HG03280 (cell line): Measurements from ENCODE around the gene GMPR2.

Experiments used
- ATAC-seq: cut with Tn5 transposase; IDR thresholded peaks from one replicate; pipeline ENCODE4 v1.9.1; 2021; ENCODE audit warnings: mild to moderate bottlenecking, moderate library complexity; ENCODE audit not compliant: unreplicated experiment

The GMPR2 gene

DNA sequence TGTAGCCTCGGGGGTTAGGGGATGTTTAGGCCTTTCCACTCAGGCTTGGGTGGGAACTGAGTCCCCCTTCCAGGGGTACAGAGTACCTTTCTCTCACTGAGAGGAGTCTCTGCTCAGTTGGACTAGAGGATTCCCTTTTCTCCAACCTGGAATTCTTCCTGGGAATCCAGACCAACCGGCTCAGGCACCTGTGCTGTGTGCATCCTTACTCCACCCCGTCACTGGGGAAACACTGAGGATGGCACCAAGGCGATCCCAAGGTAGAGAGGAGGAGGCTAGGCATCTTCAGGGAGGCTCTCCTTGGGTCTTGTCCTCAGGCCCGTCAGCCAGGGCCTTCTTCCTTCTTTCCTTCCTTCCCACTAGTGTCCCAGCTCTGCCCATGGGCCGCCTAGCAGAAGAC is 31.1 kb downstream of the GMPR2 start:
- no peak for ATAC-seq

DNA sequence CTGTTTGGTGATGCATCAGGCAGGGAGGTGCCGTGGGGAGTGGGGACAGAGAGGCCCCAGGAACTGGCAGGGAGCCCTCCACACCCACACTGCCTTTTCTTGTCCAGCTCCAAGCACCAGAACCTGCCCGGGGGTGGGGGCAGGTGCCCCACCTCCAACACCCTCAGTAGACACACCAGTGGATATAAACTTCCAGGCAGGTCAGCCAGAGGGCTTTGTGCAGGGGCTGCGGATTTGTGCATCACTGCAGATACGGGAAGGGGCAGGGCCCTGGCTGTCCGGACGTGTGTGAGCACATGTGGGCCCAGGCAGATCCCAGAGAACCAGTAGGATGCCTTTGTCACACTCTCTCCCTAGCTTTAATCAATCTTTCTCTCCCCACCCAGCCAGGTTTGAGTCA is 31.6 kb downstream of the GMPR2 start:
- ATAC-seq, result no peak

- ATAC-seq, result no peak
Observed at GRCh38 chr14:24266344-24267244, 33.9 kb downstream of the GMPR2 start.

DNA sequence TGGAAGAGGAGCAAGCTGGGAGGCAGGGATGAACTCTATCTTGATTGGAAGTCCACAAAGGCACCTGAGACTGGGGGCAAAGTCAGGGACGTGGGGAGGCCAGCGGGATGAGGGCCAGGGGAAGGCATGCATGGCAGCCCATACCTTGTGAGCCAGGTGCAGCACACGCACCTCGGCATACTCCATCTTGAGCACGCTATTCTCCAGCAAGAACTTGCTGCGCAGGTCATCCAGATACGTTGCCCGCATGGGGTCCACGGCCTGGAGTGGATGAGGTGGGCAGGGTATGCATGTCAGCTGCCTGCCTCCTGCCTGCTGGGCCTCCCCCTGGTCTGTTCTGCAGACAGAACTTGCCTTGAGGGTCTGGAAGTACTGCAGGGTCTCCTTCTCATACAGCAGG is 34.8 kb downstream of the GMPR2 start:
- no peak for ATAC-seq

DNA sequence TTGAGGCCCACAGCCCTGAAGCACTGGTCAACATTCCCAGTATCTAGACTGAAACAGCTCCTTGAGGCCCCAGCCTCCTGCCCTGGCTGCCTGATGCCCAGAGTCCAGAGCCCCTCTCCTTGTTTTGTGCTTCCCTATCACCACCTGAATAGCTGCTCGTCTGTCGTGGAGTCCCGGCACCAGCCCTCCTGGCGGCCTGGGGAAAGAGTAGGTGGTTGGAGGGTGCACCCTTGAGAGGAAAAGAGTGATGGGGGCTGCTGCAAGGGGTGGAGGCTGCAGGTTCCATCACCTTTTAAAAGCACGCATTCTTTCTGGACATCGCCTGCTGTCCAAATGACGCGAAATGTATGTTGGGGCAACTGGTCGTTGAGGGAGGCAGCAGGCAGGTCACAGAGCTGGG is 35.5 kb downstream of the GMPR2 start:
- ATAC-seq, result no peak

- no peak for ATAC-seq
Observed at GRCh38 chr14:24269368-24269767, 36.6 kb downstream of the GMPR2 start.

- ATAC-seq, result no peak
Observed at GRCh38 chr14:24269910-24270536, 37.3 kb downstream of the GMPR2 start.

- ATAC-seq, result no peak
Observed at GRCh38 chr14:24270537-24271133, 37.9 kb downstream of the GMPR2 start.

DNA sequence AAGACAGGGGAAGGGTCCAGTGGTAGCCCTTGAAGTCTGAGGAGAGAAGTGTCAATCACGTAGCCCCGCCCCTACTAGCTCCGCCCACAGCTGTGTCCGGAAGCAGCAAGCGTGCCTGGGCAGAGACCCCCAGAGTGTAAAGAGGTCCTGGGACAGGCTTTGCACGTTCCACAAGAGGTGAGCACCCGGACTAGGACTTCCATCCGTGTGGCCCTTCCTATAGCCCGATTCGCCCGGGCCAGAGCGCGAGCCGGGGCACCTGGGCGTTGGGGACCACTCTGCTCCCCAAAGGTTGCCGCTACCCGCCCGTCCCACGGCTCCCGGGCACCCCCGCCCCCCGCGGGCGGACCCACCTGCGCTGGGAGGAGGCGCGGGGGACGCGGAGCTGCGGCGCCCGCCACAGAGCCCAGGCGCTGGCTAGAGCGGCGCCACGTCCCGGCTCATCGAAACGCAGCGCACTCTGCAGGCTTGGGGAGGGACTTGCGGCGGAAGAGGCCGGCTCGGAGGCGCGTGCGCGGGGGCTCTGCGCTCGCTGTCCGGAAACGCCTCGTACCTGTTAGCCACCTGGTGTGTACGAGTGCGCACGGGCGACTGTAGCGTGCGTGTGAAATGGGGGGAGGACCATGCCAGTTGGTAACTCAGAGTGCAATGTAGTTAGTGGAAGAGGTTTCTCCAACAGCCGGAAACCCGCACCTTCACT is 38.6 kb downstream of the GMPR2 start, which contains the start of gene RABGGTA:
TSS of gene RABGGTA (minus strand) at position 464 of the 700 bp plus-strand sequence. CDS start 482 bp downstream, outside the sequence.
- peak; percentile 88 for ATAC-seq

DNA sequence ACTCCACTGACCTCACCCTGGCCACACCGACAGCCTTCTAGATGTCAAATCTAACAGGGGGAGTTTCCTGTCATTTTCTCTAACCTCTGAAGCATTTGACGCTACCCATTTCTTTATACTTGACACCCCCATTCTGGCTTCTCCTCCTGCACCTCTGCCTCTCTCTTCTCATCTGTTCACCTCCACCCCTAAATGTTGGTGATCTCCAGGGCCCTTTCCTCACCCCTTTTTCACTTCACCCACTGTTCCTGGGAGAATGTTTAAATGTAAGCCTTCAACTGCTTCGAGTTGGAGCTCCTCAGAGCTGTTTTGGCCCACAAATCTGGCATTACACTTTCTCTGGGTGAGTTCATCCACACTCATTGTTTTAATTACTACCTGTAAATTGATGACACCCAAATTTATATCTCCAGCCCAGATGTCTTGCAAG is 39.1 kb downstream of the GMPR2 start:
- no peak for ATAC-seq

DNA sequence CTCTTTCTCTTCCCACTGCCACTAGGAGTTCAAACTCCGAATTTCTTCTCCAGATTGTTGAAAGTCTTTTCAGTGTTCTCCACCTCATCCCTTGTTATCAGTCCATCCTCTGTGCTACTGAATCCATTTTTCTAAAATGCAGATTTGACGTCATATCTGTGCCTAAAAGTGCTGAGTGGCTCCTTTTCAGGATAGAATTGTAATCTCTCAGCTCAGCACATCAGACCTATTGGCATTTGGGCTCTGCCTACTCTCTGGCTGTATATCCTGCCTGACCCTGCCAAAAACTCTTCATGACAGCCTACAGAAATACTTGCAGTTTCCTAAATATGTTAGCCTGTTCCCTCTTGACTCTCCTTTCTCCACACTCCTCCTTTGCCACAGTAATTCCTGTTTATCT is 39.7 kb downstream of the GMPR2 start:
- no peak for ATAC-seq

- no peak for ATAC-seq
Observed at GRCh38 chr14:24273422-24273998, 40.8 kb downstream of the GMPR2 start.

DNA sequence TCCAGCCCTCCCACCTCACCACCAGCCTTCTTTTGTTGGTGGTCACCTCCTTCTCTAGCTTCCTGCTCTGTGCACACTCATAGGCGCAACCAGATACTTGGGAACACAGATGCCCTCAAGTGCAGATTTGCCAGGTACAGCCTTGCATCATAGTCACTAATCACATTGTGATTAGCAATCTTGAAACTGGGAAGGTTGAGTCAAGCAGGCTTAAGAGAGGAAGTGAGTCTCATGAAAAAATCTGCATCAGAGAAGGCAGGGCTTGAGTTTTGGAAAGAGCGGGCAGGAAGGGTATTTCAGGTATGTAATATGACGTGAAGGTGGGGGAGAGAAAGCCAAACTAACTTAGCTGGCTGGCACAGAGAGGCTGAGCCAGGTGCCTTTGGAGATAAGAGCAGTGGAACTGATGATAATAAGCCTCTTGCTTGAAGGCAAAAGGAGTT is 41.4 kb downstream of the GMPR2 start:
- no peak for ATAC-seq

- ATAC-seq, result no peak
Observed at GRCh38 chr14:24277071-24277470, 44.3 kb downstream of the GMPR2 start.

DNA sequence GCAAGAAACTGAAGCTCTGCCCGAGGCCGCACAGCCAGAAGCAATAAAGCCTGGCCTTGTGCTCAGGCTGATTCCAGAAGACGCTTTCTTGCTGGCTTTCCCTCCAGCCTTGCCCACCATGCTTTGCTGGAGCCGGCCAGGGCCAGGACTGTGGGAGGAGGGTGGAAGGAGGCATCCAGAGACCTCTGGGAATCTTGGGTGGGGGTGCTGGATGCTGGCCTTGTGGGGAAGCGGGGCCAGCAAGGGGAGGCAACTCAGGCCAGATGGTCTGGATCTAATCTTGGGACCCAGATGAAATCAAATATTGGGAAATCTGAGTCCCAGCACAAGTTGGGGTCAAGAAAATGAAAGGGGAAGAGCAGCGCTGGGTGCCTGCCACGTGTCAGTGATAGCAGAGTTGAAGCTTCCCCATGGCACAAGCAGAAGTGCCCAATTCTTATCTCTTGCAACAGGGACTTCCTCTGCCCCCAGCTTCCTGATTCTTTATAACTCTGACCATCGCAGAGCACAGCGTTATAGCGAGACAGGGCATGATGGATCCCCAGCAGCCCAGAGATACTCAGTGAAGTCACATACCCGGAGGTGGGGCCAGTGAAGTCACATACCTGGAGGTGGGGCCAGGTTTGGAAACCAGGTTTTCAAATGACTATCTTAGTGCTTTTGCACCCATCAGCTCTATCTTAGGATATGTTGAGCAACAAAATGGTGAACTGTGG is 45.0 kb downstream of the GMPR2 start:
- ATAC-seq, result no peak

DNA sequence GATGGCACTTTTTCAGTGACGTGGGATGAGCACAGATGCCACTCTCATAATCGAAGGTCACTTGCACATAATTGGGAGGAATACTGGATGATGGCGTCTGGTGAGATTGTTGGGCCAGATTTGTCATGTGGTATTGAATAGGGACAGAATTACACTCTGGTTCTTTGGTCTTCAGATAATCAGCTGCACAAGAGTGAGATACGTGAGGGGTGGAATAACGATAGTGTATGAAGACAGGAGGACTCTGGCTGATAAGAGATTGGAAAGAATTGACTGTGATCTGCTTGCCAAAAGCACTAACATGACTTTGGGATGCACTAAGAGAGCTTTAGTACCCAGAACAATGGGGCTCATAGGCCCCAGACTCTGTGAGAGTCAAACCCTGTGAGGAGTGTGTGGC is 45.7 kb downstream of the GMPR2 start:
- no peak for ATAC-seq

GRCh38 chr14:24279301-24280186 is 46.8 kb downstream of the GMPR2 start:
- ATAC-seq, result no peak

DNA sequence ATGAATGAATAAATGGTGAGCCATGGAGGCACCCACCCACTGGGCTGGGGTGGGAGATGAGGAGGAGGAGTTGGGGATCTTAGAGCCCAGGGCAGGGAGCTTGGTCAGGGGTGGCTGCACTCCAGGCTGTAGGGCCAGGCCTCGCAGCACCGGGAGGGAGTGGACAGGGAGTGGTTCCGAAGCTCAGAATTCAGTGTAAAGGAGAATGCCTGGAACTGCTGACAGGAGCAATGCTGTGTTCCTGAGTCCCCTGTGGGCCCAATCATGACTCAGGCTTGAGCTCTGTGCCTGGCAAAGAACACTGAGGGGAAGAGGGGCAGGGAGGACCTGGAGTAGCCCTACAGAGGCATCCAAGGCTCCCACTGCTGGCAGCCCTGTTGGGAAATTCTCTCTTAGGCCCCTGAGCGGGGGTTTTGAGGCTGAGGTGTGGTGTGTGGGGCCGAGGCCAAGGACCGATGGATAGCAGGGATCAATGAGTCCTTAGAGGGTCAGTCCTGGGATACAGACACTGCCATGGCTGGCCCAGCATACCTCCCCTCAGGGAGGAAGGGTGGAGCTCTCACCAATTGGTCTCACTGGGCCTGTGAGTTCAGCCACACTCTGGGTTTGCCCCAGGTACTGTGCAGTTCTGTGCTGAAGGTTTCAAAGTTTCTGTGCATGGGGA is 48.2 kb downstream of the GMPR2 start:
- ATAC-seq, result no peak

- no peak for ATAC-seq
Observed at GRCh38 chr14:24281636-24282035, 48.9 kb downstream of the GMPR2 start.
